GM21447 (cell line): Measurements from ENCODE around the gene FERMT3.

Experiments used
- ATAC-seq: cut with Tn5 transposase; IDR thresholded peaks from one replicate; pipeline ENCODE4 v1.9.1; 2021; ENCODE audit not compliant: unreplicated experiment

The FERMT3 gene

DNA sequence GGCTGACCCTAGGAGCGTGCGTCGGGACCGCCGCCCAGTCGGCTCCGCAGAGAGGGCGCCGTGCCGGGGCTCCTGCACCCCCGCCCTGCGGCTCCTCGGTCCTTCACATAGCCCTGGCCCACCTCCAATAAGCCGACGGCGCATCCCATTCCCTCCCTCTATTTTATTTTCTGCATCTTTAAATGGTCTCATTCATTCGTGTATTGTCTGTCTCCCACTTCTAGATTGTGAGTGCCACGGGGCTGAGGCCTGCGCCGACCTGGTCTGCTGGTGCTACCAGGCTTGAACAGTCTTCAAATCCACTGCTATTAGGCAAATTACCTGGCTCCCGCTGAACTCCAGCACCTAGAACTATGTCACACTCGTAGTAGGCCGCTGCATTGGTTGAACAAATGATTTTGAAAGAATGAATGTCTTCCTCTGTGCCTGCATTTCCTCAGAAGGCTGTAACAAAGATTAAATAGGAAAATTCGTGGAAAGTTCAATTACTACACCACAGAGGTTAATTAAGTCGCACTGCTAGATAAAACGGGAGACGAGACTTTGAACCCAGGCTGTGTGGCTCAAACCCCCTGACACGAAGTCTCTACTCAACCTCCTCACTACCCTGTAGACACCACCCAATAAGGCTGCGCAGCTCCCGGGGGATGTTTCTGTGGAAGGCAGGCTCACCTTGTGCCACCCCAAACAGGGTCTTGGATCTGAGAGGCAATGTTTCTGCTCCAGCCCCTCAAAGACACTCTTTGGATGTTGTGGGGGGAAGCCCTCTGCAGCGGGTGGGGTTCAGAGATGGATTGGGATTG is 41.4 kb downstream of the FERMT3 start:
- no peak for ATAC-seq

DNA sequence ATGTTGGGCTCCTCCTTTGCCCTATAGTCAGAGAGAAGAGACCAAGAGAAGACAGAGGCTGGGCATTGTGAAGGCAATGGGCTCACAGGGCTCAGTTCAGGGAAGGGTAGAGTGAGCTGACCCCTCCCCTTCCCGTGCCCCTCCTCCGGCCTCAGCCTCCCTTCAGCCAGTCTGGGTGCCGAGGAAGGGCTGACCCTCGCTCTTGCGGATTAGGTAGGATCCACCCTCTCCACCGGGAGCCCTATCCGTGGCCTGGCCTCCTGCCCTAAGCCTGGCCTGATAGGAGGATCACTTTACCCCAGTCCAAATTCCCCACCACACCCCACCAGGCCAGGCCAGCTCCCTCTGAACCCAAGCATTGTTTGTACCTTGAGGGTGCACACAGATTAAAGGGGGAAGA is 42.1 kb downstream of the FERMT3 start:
- ATAC-seq = no peak

DNA sequence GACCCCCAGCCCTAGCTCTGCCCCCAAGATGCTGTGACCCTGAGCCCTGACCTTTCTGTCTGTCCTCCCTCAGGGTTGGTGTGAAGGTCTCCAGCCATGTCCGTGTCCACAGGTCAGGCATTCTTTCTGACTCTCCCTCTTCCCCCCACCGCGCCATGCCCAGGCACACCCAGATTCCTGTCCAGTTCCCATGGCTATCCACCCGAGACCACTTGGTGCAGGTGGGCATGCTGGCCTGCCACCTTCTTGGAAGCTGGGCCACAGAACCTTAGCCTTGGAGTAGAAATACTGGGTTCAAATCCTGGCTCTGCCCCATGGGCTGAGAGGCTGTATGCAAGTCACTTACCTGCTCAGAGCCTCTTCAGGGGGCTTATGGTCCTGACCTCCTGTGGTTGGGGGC is 42.5 kb downstream of the FERMT3 start:
- ATAC-seq = no peak

DNA sequence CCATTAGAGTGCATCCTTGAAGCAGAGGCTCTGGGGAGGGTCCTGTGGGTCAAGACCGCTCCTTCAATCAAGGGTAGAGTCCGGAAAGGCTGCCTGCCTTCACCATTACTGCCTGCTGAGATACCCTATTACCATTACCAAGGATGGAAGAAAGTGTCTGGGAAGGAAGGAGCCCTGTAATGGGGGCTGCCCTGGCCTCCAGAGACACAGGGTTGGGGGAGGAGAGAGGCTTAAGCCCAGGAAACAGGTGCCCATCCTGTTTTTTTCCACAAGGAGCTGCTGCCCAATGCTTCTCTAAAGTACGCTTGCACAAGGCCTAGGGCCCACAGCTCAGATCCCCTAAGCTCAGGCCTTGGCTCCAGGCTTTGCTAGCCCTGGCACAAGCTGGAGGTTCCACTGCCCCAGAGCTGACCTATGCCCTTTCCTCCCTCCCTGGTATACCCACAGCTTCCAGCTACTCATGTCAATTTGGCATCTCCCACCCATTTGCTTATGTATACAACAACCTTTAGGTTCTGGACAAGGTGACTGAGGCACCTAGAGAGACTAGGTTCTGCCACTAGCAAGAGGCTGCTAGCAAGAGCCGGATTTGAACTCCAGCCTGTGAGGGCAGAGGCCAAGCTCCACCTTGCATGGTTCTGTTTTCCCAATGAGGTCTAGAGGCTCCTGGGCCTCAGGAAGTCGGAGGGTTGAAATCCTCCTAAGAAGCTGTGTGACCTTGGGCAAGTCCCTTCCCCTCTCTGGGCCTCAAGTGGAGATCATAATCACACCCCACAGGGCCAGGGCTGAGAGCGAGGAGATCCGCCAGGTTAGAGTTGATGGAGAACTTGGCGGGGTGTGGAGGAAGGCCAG is 43.3 kb downstream of the FERMT3 start:
- ATAC-seq = no peak

DNA sequence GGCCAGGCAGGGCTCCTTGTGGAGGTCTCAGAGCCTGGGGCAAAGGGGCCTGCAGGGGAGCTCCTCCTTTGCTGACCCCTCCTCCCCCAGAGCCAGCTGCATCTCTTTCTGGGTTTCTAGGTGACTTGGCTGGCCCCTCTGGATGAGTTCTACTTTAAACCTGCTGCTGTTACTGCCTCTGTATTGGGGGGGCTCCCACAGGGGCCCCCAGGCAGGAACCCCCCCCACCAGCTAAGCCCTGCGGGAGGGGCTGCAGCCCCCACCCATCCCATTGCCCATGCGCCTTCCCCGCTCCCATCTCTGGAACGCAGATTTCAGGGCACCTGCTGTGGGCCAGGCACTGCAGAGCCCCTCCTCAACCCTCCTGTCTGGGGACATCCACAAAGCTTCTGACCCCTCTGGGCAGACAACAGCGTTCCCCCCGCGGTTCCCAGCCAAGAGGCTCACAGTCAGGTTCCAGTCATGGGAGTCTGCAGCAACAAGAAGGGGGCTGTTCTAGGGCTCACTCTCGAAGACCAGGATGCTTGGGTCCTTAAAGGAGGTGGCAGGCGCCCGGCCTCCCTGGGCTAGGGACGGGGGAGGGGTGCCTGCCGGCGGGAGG is 44.0 kb downstream of the FERMT3 start:
- ATAC-seq = no peak

- ATAC-seq = no peak
Observed at GRCh38 chr11:64251016-64251752, 44.7 kb downstream of the FERMT3 start, which contains the start of gene PLCB3. TSS of gene PLCB3 (plus strand) at chr11:64251530. CDS start at chr11:64251650, 120 bp downstream.

- ATAC-seq = no peak
Observed at GRCh38 chr11:64251753-64252002, 45.2 kb downstream of the FERMT3 start.

DNA sequence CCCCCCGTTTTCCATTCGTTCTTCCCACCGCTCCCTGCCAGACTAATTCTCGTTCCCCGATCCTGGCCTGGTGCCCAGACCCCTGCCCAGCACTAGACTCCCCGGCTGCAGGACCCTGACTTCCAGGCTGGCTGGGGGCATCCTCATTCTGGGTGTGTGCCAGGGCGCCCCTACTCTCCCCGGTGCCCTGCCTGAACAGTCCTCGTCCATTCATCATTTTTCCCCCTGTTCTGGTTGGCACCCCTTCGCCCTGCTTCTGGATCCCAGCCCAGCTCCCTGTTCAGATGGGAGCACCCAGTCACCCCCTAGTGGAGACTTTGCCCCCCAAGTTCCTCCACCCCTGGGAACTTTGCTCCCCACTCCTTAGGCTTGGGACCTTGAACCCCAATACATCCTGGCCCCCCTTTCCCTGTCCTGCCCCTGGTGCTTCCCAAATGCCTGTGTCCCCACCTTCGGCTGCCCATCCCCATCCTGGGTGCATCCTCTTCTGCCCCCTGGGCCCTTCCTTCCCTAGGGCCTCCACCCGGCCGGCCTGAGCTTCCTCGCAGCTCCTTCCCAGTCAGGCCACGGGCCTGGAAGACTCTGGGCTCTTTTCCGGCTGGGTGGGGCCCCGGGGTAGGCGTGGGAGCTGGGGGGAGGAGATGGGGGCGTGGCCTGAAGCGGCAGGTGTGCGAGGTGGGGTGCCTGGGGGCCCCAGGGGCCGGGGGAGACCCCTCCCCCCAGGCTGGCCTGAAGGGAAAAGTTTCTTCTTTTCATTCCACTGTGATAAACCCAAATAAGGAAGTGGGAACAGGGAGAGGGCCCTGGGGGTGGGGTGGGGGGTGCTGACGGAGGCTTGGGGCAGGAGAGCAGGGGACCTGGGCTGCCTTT is 45.7 kb downstream of the FERMT3 start:
- ATAC-seq = no peak

GRCh38 chr11:64253043-64253442 is 46.5 kb downstream of the FERMT3 start:
- no peak for ATAC-seq

GRCh38 chr11:64253481-64253880 is 47.0 kb downstream of the FERMT3 start:
- ATAC-seq = no peak

DNA sequence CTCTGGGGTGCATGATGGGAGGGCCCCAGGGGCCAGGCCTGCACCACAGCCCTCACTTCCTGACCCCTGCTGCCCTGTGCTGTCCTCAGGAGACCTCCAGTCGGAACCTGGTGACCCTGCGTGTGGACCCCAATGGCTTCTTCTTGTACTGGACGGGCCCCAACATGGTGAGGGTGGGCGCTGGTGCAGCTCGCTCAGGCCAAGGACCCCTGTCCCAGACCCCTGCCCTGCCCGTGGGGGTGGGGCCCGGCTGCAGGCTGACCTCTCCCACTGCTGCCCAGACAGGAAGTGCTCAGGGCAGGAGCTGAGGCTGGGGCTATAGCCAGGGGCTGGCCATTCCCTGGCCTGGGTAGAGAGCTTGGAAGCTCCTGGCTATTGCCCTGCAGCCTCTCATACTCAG is 47.8 kb downstream of the FERMT3 start:
- no peak for ATAC-seq

- no peak for ATAC-seq
Observed at GRCh38 chr11:64255135-64256128, 48.9 kb downstream of the FERMT3 start.

- no peak for ATAC-seq
Observed at GRCh38 chr11:64256300-64256699, 49.8 kb downstream of the FERMT3 start.

DNA sequence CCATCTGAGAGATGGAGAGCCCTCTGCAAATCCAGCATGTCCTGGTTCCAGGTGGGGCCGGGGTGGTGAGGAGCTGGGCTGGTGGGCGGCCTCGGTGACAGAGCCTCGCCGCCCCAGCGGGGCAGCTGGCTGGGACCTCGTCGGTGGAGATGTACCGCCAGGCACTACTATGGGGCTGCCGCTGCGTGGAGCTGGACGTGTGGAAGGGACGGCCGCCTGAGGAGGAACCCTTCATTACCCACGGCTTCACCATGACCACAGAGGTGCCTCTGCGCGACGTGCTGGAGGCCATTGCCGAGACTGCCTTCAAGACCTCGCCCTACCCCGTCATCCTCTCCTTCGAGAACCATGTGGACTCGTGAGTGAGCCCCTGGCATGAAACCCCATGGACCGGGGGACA is 51.8 kb downstream of the FERMT3 start:
- no peak for ATAC-seq

DNA sequence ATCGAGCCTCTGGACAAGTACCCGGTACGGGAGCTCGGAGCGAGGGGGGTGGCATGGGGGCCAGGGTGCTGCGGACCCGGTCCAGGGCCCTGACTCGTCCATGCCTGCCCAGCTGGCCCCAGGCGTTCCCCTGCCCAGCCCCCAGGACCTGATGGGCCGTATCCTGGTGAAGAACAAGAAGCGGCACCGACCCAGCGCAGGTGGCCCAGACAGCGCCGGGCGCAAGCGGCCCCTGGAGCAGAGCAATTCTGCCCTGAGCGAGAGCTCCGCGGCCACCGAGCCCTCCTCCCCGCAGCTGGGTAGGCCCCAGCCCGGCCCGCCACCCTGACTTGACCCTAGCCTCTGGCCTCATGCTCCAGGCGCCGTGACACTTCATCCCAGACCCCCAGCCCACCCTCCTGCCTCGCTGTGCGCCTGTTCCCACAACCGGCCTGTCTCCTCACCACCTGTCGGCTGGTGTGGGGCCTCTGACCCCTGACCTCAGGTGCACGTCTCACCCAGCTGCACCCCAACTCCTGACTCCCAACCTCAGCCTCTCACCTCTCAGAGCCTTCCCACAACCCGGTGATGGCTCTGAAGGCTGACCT is 52.5 kb downstream of the FERMT3 start:
- ATAC-seq = no peak

DNA sequence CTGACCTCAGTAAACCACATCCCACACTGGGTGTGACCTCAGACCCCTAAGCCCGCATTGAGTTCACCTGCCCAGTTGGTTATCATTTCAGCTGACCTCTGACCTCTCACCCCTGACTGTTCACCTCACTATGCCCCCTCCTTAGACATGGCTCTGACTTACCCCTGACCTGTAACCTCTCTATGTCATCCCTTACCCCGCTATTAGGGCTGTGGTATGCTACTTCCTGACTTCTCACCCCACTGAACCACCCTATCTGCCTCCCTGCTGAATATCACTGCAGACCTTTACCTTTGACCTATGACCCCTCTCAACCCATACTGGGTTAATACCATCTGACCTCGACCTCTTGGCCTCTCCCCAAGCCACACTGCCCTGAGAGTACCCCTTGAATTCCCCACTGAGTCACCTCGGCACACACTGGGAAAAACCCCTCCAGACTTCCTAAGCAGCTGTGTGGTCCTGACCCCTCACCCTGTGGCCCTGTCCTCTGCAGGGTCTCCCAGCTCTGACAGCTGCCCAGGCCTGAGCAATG is 53.1 kb downstream of the FERMT3 start:
- ATAC-seq = no peak

GRCh38 chr11:64260147-64260708 is 53.7 kb downstream of the FERMT3 start:
- no peak for ATAC-seq

DNA sequence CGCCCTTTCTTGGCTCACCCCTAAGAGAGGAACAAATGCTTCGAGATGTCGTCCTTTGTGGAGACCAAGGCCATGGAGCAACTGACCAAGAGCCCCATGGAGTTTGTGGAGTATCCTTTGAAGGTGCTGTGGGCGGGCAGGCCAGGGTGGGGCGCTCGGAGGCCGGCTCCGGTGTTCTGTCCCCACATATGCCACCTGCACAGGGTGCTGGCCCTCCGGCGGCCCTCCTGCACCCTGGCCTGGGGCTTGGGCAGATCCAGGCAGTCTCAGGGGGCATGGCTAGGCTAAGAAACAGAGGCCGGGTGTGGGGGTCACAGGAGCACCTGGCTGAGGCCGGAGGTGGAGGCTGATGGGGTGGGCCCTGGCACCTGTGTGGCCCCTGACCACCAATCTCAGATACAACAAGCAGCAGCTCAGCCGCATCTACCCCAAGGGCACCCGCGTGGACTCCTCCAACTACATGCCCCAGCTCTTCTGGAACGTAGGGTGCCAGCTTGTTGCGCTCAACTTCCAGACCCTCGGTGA is 55.1 kb downstream of the FERMT3 start:
- no peak for ATAC-seq
